ENCODE measurements around the gene TRIM61. TPM values are rescaled to one million over a fixed set of nuclear protein-coding genes. Genes with fewer than 3 reads are reported as not detected.
"Not testable (repeated sequence)": the region's sequence is repeated elsewhere in the genome, so short reads cannot be mapped to it uniquely, and the experiment has no call there.

The TRIM61 gene
- total RNA-seq (ENCODE audit: insufficient read depth, low replicate concordance), result 12.3 TPM

- DNase-seq (ENCODE audit: low spot score), result peak; percentile 88
These were observed at the start of gene TRIM61 for GRCh38 chr4:164977243-164978164. TSS of gene TRIM61 (minus strand) at chr4:164977657. CDS start at chr4:164970002, 7,655 bp downstream.

GRCh38 chr4:165025782-165026181 is 48.3 kb upstream of the TRIM61 start:
- not testable (repeated sequence) for DNase-seq (ENCODE audit: low spot score)

DNA sequence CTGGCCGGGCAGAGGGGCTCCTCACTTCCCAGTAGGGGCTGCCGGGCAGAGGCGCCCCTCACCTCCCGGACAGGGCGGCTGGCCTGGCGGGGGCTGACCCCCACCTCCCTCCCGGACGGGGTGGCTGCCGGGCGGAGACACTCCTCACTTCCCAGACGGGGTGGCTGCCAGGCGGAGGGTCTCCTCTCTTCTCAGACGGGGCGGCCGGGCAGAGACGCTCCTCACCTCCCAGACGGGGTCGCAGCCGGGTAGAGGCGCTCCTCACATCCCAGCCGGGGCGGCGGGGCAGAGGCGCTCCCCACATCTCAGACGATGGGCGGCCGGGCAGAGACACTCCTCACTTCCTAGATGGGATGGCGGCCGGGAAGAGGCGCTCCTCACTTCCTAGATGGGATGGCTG is 42.5 kb upstream of the TRIM61 start:
- DNase-seq (ENCODE audit: low spot score), result not testable (repeated sequence)

DNA sequence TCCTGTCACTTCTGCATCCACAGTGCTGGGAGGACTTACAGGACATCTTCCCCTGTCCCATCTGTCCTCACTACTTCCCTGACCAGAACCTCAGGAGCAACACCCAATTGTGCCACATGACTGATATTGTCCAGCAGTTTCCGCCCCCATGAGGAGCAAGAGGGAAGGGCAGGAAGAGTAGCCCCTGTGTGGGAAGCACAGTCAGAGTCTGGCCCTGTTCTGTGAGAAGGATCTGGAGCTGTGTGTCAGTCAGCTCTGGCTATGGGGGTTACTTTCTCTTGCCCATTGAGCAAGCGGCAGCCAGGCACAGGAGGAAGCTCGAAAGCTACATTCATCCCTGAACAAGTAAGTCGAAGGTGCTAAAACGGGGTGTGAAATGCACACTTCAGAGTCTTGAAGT is 39.5 kb upstream of the TRIM61 start:
- DNase-seq (ENCODE audit: low spot score), result no peak

GRCh38 chr4:165013691-165014090 is 36.2 kb upstream of the TRIM61 start:
- no peak for DNase-seq (ENCODE audit: low spot score)

- DNase-seq (ENCODE audit: low spot score), result no peak
These were observed 33.9 kb upstream of the TRIM61 start for GRCh38 chr4:165011403-165011802.

- no peak for DNase-seq (ENCODE audit: low spot score)
These were observed 33.5 kb upstream of the TRIM61 start for GRCh38 chr4:165010991-165011390.

DNA sequence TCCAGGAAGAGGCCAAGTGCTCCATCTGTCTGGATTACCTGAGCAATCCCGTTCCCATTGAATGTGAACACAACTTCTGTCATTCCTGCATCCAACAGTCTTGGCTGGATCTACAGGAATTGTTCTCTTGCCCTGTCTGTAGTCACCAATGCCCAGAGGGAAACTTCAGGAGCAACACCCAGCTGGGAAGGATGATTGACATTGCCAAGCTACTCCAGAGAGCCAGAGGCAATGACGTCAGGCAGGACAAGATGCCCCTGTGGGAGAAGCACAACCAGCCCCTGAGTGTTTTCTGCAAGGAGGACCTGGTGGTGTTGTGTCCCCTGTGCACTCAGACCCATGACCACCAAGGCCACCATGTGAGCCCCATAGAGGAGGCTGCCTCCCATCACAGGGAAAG is 33.0 kb upstream of the TRIM61 start:
- no peak for DNase-seq (ENCODE audit: low spot score)

DNA sequence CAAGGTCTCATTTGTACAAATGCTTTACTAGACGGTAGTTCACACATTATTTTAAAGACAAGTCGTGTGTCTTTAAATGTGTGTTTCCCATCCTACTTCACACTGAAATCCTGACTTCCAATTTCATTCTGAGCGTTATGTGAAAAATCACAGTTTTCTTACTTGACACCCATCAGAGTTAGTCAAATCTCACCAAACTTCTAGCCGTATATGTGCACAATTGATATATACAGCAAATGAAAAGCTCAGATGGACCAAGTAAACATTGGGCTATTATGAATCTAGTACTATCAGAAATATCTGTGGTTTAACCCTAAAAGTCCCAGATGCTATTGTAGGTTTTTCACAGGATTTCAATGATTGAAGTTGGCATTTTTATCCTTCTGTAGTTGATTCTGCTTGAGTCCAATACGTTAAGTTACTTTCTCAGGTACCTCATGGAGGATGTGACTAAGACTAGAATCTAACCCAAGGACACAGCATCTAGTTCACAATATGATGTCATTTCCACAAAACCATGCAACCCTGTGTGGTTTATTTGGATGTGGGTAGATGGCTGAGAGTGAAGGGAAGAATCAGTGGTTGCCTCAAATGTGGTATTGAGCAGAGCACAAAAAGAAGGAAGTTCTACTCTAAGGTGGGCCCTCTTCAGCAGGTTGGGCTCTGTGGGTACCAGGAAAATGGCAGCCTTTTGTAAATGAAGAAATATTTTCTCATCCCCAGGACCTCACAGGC is 32.2 kb upstream of the TRIM61 start:
- no peak for DNase-seq (ENCODE audit: low spot score)

GRCh38 chr4:165006886-165007285 is 29.4 kb upstream of the TRIM61 start:
- DNase-seq (ENCODE audit: low spot score), result no peak

GRCh38 chr4:165006456-165006855 is 29.0 kb upstream of the TRIM61 start:
- DNase-seq (ENCODE audit: low spot score), result no peak

- DNase-seq (ENCODE audit: low spot score), result no peak
These were observed 28.0 kb upstream of the TRIM61 start for GRCh38 chr4:165005352-165005925.

GRCh38 chr4:165001957-165002356 is 24.5 kb upstream of the TRIM61 start:
- not testable (repeated sequence) for DNase-seq (ENCODE audit: low spot score)

DNA sequence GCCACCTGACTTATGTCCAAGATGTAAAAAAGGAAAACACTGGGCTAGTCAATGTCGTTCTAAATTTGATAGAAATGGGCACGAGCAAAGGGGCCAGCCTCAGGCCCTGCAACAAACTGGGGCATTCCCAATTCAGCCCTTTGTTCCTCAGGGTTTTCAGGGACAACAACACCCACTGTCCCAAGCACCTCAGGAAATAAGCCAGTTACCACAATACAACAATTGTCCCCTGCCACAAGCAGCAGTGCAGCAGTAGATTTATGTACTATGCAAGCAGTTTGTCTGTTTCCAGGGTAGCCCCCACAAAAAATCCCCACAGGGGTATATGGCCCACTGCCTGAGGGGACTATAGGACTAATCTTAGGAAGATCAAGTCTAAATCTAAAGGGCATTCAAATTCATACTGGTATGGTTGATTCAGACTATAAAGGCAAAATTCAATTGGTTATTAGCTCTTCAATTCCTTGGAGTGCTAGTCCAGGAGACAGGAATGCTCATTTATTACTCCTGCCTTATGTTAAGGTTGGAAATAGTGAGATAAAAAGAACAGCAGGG is 21.1 kb upstream of the TRIM61 start:
- not testable (repeated sequence) for DNase-seq (ENCODE audit: low spot score)

- no peak for DNase-seq (ENCODE audit: low spot score)
These were observed 20.5 kb upstream of the TRIM61 start for GRCh38 chr4:164997941-164998340.

- DNase-seq (ENCODE audit: low spot score), result no peak
These were observed 19.9 kb upstream of the TRIM61 start for GRCh38 chr4:164997324-164997723.

DNA sequence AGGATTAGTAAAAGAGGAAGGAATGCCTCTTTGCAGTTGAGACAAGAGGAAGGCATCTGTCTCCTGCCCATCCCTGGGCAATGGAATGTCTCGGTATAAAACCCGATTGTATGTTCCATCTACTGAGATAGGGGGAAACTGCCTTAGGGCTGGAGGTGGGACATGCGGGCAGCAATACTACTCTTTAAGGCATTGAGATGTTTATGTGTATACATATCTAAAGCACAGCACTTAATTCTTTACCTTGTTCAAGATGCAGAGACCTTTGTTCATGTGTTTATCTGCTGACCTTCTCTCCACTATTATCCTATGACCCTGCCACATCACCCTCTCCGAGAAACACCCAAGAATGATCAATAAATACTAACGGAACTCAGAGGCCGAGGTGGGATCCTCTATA is 18.7 kb upstream of the TRIM61 start:
- not testable (repeated sequence) for DNase-seq (ENCODE audit: low spot score)

- not testable (repeated sequence) for DNase-seq (ENCODE audit: low spot score)
These were observed 13.3 kb upstream of the TRIM61 start for GRCh38 chr4:164990786-164991185.

- DNase-seq (ENCODE audit: low spot score), result no peak
These were observed 12.0 kb upstream of the TRIM61 start for GRCh38 chr4:164989471-164989870.

DNA sequence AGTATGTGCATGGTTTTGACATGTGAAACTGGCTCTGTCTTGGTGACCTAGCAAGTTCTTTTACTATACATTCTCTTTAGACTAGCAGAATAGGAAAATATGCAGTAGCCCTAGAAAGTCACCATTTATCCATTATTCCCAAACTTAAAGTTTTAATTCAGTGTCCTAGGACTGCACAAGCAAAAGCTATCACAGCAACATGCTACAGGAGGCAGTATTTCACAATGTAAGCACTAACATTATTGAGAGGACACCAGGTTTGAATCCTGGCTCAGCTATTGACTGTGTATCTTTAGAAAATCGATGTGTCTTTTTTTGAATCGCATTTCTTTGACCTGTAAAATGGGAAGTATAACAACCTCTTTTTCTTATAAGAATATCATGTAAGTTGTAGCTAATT is 5.5 kb downstream of the TRIM61 start:
- not testable (repeated sequence) for DNase-seq (ENCODE audit: low spot score)

- DNase-seq (ENCODE audit: low spot score), result no peak
These were observed 17.6 kb downstream of the TRIM61 start for GRCh38 chr4:164959896-164960295.

DNA sequence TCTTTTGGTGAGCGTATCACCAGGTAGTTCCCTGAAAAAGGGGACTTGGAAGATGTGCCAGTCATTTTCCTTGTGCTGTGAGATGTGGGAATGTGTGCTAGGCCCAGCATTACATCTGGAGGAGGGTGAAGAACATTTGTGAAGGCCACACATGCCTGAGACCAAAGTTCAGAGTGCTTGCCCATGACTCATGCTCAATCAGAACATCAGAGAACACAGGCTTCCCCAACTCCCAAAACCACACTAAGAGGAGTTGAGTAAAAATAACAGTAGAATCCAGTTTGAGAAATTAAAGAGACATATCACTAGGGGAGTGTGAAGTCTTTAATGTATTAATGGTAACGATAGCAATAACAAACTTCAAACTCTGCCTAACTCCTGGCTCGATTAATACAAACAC is 18.0 kb downstream of the TRIM61 start:
- not testable (repeated sequence) for DNase-seq (ENCODE audit: low spot score)

All from umbilical cord (tissue), 2 donors.